HK-2 (cell line): ENCODE data around the gene TRIM27.
A peak's percentile ranks its signal among the peaks of the same experiment; 100 is the strongest.
"Not testable (repeated sequence)": the region's sequence is repeated elsewhere in the genome, so short reads cannot be mapped to it uniquely, and the experiment has no call there.

Source experiments
- DNase-seq: peaks from one replicate; pipeline ENCODE4 v3.0.0-alpha.2; 2018; ENCODE audit not compliant: unreplicated experiment

Gene TRIM27

GRCh38 chr6:28943223-28943556 lies 19.4 kb upstream of the TRIM27 start:
- DNase-seq, result no peak

- no peak for DNase-seq
These were observed 18.1 kb upstream of the TRIM27 start for GRCh38 chr6:28941684-28942448.

- DNase-seq, result peak; percentile 85
These were observed 17.3 kb upstream of the TRIM27 start for GRCh38 chr6:28940858-28941683.

- DNase-seq, result no peak
These were observed 16.6 kb upstream of the TRIM27 start for GRCh38 chr6:28940294-28940857.

- no peak for DNase-seq
These were observed 9.3 kb upstream of the TRIM27 start for GRCh38 chr6:28933069-28933468.

GRCh38 chr6:28929887-28930620 lies 6.3 kb upstream of the TRIM27 start:
- no peak for DNase-seq

GRCh38 chr6:28929339-28929738 lies 5.6 kb upstream of the TRIM27 start:
- not testable (repeated sequence) for DNase-seq

GRCh38 chr6:28927846-28928245 lies 4.1 kb upstream of the TRIM27 start:
- no peak for DNase-seq

GRCh38 chr6:28922821-28923317 lies 916 bp downstream of the TRIM27 start:
- peak; percentile 60 for DNase-seq

GRCh38 chr6:28922004-28922820 lies 1.6 kb downstream of the TRIM27 start:
- DNase-seq, result peak; percentile 29

- DNase-seq, result no peak
These were observed 3.5 kb downstream of the TRIM27 start for GRCh38 chr6:28920281-28920680.

- no peak for DNase-seq
These were observed 8.8 kb downstream of the TRIM27 start for GRCh38 chr6:28914941-28915340.

- DNase-seq, result no peak
These were observed 12.7 kb downstream of the TRIM27 start for GRCh38 chr6:28910901-28911690.

GRCh38 chr6:28907394-28907793 lies 16.4 kb downstream of the TRIM27 start:
- DNase-seq, result no peak

GRCh38 chr6:28906669-28907068 lies 17.1 kb downstream of the TRIM27 start:
- DNase-seq, result no peak

GRCh38 chr6:28903686-28904085 lies 20.1 kb downstream of the TRIM27 start:
- no peak for DNase-seq

GRCh38 chr6:28901831-28902230 lies 22.0 kb downstream of the TRIM27 start:
- no peak for DNase-seq

- no peak for DNase-seq
These were observed 23.1 kb downstream of the TRIM27 start for GRCh38 chr6:28900577-28901256.

GRCh38 chr6:28898710-28898965 lies 25.1 kb downstream of the TRIM27 start:
- DNase-seq, result no peak

- no peak for DNase-seq
These were observed 26.4 kb downstream of the TRIM27 start for GRCh38 chr6:28897369-28897745.
